Muscle layer of duodenum (tissue), 2 donors: Measurements from ENCODE around the gene TBX6.

Experiments used
- H3K27ac ChIP-seq: one replicate; pipeline ENCODE4 v1.7.0; 2013; ENCODE audit warnings: mild to moderate bottlenecking, low read length
- H3K27me3 ChIP-seq: one replicate; pipeline ENCODE4 v1.7.0; 2013; ENCODE audit warnings: low read depth, mild to moderate bottlenecking, control low read depth, low read length
- H3K36me3 ChIP-seq, 2 donors: one replicate each; pipeline ENCODE4 v1.7.0; 2013; ENCODE audit warnings: low read length in 2 of 2, control low read depth in 1 of 2, mild to moderate bottlenecking in 1 of 2; ENCODE audit not compliant: insufficient read depth in 2 of 2, control insufficient read depth in 1 of 2
- H3K4me1 ChIP-seq, 2 donors: one replicate each; pipeline ENCODE4 v1.7.0; 2013; ENCODE audit warnings: low read length in 2 of 2, mild to moderate bottlenecking in 2 of 2, control low read depth in 1 of 2, moderate library complexity in 1 of 2; ENCODE audit not compliant: insufficient read depth in 2 of 2, control insufficient read depth in 1 of 2
- H3K4me3 ChIP-seq, 2 donors: one replicate each; pipeline ENCODE4 v1.7.0; 2013; ENCODE audit warnings: low read length in 2 of 2, low read depth in 1 of 2, mild to moderate bottlenecking in 1 of 2
- H3K9me3 ChIP-seq, 2 donors: one replicate each; pipeline ENCODE4 v1.7.0; 2013; ENCODE audit warnings: low read length in 2 of 2, control low read depth in 1 of 2, mild to moderate bottlenecking in 1 of 2; ENCODE audit not compliant: control insufficient read depth in 1 of 2
- donor health status: healthy.

TBX6 gene

DNA sequence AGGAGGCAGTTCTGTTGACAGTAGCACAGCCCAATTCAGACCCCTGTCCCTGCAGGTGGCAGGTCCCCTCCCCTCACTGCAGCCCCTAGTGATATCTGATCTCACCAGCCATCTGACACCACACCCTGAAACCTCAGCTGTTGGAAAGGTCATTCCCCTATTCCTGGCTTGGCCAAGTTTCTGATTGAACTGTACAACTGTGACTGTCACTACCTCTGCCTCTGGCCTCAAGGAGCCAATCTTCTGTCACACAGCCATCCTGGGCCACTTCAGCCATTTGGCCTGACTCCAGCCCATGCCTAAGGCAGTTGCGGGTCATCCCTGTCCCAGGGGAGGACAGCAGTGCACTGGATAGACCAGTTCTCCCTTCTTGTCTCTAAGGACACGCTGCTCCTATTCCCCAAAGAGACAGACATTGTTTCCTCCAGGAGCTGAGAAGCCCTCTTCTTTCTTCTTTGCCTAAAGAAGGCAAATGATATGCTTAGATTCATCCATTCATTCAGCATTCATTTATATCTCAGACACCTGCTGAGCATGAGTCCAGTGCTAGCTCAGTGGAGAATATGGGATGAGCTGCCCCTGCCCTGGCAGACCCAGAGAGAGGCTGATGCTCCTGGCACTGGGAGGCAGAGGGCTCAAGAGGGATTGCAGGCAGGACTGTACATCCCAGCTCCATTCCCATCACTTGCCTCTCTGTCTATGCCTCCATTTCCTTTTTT is 30.7 kb downstream of the TBX6 start:
- Histone ChIP-seq H3K4me3 (no peak overlapping the region), H3K4me1 (peaks cover 5 to 13% of the 10 kb centered on the region in 2 donors)

GRCh38 chr16:30060346-30060745 is 31.4 kb downstream of the TBX6 start:
- H3K36me3 ChIP-seq = peaks cover 0 to 5% of the 10 kb centered on the region in 2 donors
- H3K27me3 ChIP-seq = no peaks in the 10 kb centered on the region
- H3K9me3 ChIP-seq = no peaks in the 10 kb centered on the region
- peaks cover 5 to 13% of the 10 kb centered on the region in 2 donors for H3K4me1 ChIP-seq
- no peak overlapping the region for H3K27ac ChIP-seq
- H3K4me3 ChIP-seq = no peak overlapping the region

More for the DNA sequence above, 30.7 kb downstream of the TBX6 start:
- Histone ChIP-seq H3K36me3 (peaks cover 0 to 8% of the 10 kb centered on the region in 2 donors), H3K9me3 (no peaks in the 10 kb centered on the region), H3K27me3 (no peaks in the 10 kb centered on the region), H3K27ac (no peak overlapping the region)

GRCh38 chr16:30054959-30055553 is 36.7 kb downstream of the TBX6 start:
- Histone ChIP-seq H3K36me3 (no peaks in the 10 kb centered on the region), H3K27me3 (no peaks in the 10 kb centered on the region), H3K4me3 (no peak overlapping the region), H3K27ac (no peak overlapping the region), H3K4me1 (peaks cover 6 to 8% of the 10 kb centered on the region in 2 donors), H3K9me3 (no peaks in the 10 kb centered on the region)

- Histone ChIP-seq H3K36me3 (no peaks in the 10 kb centered on the region), H3K4me3 (no peak overlapping the region), H3K27ac (no peak overlapping the region), H3K4me1 (peaks cover 6 to 8% of the 10 kb centered on the region in 2 donors), H3K27me3 (no peaks in the 10 kb centered on the region), H3K9me3 (no peaks in the 10 kb centered on the region)
Observed at GRCh38 chr16:30054451-30054850, 37.3 kb downstream of the TBX6 start.

GRCh38 chr16:30053376-30054015 is 38.2 kb downstream of the TBX6 start:
- Histone ChIP-seq H3K4me1 (peaks cover 6 to 8% of the 10 kb centered on the region in 2 donors), H3K27ac (peak overlapping the region; percentile 1), H3K4me3 (peak overlapping the region; percentile 78 to 79), H3K9me3 (no peaks in the 10 kb centered on the region), H3K27me3 (no peaks in the 10 kb centered on the region), H3K36me3 (no peaks in the 10 kb centered on the region)

- Histone ChIP-seq H3K4me3 (peak overlapping the region; percentile 78 to 79), H3K36me3 (no peaks in the 10 kb centered on the region), H3K4me1 (peaks cover 6 to 8% of the 10 kb centered on the region in 2 donors), H3K27ac (peak overlapping the region; percentile 1), H3K27me3 (no peaks in the 10 kb centered on the region), H3K9me3 (no peaks in the 10 kb centered on the region)
Observed at GRCh38 chr16:30052671-30053372, 38.9 kb downstream of the TBX6 start.

DNA sequence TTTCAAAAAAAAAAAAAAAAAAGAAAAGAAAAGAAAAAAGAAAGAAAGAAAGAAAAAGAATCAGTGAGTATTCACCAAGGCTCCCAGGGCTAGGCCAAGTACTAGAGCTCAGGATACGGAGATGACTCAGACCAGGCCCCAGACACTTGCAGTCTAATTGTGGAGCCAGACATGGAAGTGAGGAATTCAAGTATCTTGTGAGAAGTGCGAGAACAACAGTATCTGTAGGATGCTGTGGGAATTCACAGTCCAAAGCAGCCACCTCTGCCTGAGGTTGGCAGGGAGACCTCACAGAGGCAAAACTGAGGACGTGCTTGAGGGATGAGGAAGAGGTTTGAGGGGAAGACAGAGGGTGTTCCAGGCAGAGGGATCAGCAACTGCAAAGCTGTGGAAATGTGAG is 40.2 kb downstream of the TBX6 start:
- H3K4me1 ChIP-seq = peaks cover 6 to 8% of the 10 kb centered on the region in 2 donors
- no peaks in the 10 kb centered on the region for H3K9me3 ChIP-seq
- H3K27ac ChIP-seq = no peak overlapping the region

DNA sequence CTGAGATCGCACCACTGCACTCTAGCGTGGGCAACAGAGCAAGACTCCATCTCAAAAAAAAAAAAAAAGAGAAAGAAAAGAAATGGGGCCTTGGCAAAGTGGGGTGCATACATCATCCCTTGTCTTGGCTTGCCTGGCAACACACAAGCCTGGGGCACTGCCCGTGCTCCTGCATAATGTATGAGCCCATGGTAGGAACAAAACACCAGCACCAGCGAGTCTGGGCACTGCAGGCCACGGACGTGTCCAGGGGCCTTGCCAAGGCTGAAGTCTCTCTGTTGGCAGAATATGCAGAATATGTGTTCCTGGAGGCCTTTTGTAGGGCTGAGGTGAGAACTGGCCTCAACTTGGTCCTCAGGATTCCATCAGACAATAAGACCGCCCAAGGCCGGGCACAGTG is 41.9 kb downstream of the TBX6 start:
- H3K4me1 ChIP-seq = peaks cover 6 to 8% of the 10 kb centered on the region in 2 donors
- no peak overlapping the region for H3K27ac ChIP-seq

More for the DNA sequence above, 40.2 kb downstream of the TBX6 start:
- H3K4me3 ChIP-seq = no peak overlapping the region
- no peaks in the 10 kb centered on the region for H3K36me3 ChIP-seq
- H3K27me3 ChIP-seq = no peaks in the 10 kb centered on the region

GRCh38 chr16:30046588-30046987 is 45.1 kb downstream of the TBX6 start:
- Histone ChIP-seq H3K9me3 (no peaks in the 10 kb centered on the region), H3K4me1 (no peaks in the 10 kb centered on the region), H3K27ac (no peak overlapping the region), H3K27me3 (no peaks in the 10 kb centered on the region), H3K36me3 (no peaks in the 10 kb centered on the region), H3K4me3 (no peak overlapping the region)

More for the DNA sequence above, 41.9 kb downstream of the TBX6 start:
- no peak overlapping the region for H3K4me3 ChIP-seq
- H3K9me3 ChIP-seq = no peaks in the 10 kb centered on the region
- H3K27me3 ChIP-seq = no peaks in the 10 kb centered on the region
- H3K36me3 ChIP-seq = no peaks in the 10 kb centered on the region

DNA sequence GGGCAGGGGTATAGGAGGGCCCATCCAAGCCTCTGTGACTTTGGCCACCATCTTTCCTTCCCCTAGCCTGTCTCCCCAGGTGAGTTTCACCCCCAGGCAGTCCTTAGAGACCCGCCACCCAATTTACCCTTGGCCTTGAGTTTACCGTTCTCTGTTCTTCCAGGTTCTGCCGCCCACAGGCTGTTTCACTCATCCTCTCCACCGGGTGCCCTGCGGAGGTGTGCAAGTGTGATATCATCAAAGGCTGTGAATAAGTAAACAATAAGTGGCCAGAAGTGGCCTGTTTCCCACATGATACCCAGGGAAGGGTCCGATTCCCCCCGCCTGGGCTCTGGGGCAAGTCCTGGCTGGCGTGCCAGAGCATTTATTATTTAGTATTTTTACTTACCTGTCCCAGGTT is 45.5 kb downstream of the TBX6 start:
- no peaks in the 10 kb centered on the region for H3K9me3 ChIP-seq
- H3K27me3 ChIP-seq = no peaks in the 10 kb centered on the region
- no peaks in the 10 kb centered on the region for H3K36me3 ChIP-seq
- no peak overlapping the region for H3K4me3 ChIP-seq
- no peak overlapping the region for H3K27ac ChIP-seq
- H3K4me1 ChIP-seq = no peaks in the 10 kb centered on the region

- Histone ChIP-seq H3K27ac (no peak overlapping the region), H3K4me3 (no peak overlapping the region), H3K36me3 (no peaks in the 10 kb centered on the region), H3K27me3 (no peaks in the 10 kb centered on the region), H3K9me3 (no peaks in the 10 kb centered on the region), H3K4me1 (no peaks in the 10 kb centered on the region)
Observed at GRCh38 chr16:30041841-30042240, 49.9 kb downstream of the TBX6 start.
